ENCODE results near the gene TSPAN33.

- TF ChIP-seq POLR2A (IDR thresholded peaks at IDR 0.05; ENCODE audit: low read depth, low read length) (no peak), TAF1 (IDR thresholded peaks at IDR 0.05; ENCODE audit: low read depth, low read length) (no peak), POLR2AphosphoS5 (IDR thresholded peaks at IDR 0.05; ENCODE audit: low read depth, low read length) (no peak), SPI1 (IDR thresholded peaks at IDR 0.05; ENCODE audit: low read depth, low read length) (no peak), PAX5 (IDR thresholded peaks at IDR 0.05; ENCODE audit: insufficient read depth, low read length, severe bottlenecking) (no peak)
These were observed 40.6 kb downstream of the TSPAN33 start for GRCh38 chr7:129184981-129185670.

All from GM12891 (cell line).